H9 (cell line): ENCODE data around the gene LDLR. TPM values are rescaled to one million over a fixed set of nuclear protein-coding genes. Genes with fewer than 3 reads are reported as not detected.

Experiments
- DNase-seq: peaks from one replicate; pipeline ENCODE4 v3.0.0-alpha.2; 2017
- H2AFZ ChIP-seq: one replicate; pipeline ENCODE4 v1.6.1; 2013; ENCODE audit warnings: mild to moderate bottlenecking, low read length, control low read depth, moderate library complexity
- H2AK5ac ChIP-seq: 2 replicates; pipeline ENCODE4 v1.6.1; 2013; ENCODE audit warnings: low read length, control low read depth, mixed read lengths; ENCODE audit not compliant: insufficient read length
- H2BK120ac ChIP-seq: one replicate; pipeline ENCODE4 v1.6.1; 2013; ENCODE audit warnings: low read depth, mild to moderate bottlenecking, low read length, control low read depth, inconsistent platforms; ENCODE audit not compliant: poor library complexity, severe bottlenecking
- H2BK12ac ChIP-seq: 2 replicates; pipeline ENCODE4 v1.6.1; 2013; ENCODE audit warnings: low read length, control low read depth, mixed read lengths, low read depth; ENCODE audit not compliant: insufficient read length
- H2BK15ac ChIP-seq: 2 replicates; pipeline ENCODE4 v1.6.1; 2013; ENCODE audit warnings: low read depth, low read length, control low read depth
- H2BK20ac ChIP-seq: one replicate; pipeline ENCODE4 v1.6.1; 2013; ENCODE audit warnings: low read depth, mild to moderate bottlenecking, low read length, control low read depth, inconsistent platforms; ENCODE audit not compliant: poor library complexity, severe bottlenecking
- H2BK5ac ChIP-seq: 2 replicates; pipeline ENCODE4 v1.6.1; 2013; ENCODE audit warnings: low read length, control low read depth, mixed read lengths; ENCODE audit not compliant: insufficient read length
- H3K14ac ChIP-seq: 2 replicates; pipeline ENCODE4 v1.6.1; 2013; ENCODE audit warnings: low read length, control low read depth; ENCODE audit not compliant: insufficient read depth
- H3K18ac ChIP-seq: 2 replicates; pipeline ENCODE4 v1.6.1; 2013; ENCODE audit warnings: low read depth, mild to moderate bottlenecking, mixed read lengths, low read length, control low read depth; ENCODE audit not compliant: insufficient read length
- H3K23ac ChIP-seq: 2 replicates; pipeline ENCODE4 v1.6.1; 2013; ENCODE audit warnings: low read length, control low read depth, mixed read lengths, low read depth; ENCODE audit not compliant: insufficient read length
- H3K23me2 ChIP-seq: 2 replicates; pipeline ENCODE4 v1.6.1; 2013; ENCODE audit warnings: low read depth, mild to moderate bottlenecking, mixed read lengths, low read length, control low read depth; ENCODE audit not compliant: insufficient read length, poor library complexity, severe bottlenecking
- H3K27ac ChIP-seq: 2 replicates; pipeline ENCODE4 v1.5.1; 2013; ENCODE audit warnings: low read length, control low read depth, mixed read lengths, low read depth; ENCODE audit not compliant: insufficient read length
- H3K27me3 ChIP-seq: 2 replicates; pipeline ENCODE4 v1.6.1; 2013; ENCODE audit warnings: low read length, control low read depth, inconsistent platforms; ENCODE audit not compliant: insufficient read depth
- H3K4ac ChIP-seq: 2 replicates; pipeline ENCODE4 v1.6.1; 2013; ENCODE audit warnings: low read depth, mild to moderate bottlenecking, control low read depth, inconsistent platforms, low read length, moderate library complexity
- H3K4me1 ChIP-seq: 2 replicates; pipeline ENCODE4 v1.6.1; 2013; ENCODE audit warnings: low read length, control low read depth, inconsistent platforms; ENCODE audit not compliant: insufficient read depth
- H3K4me2 ChIP-seq: 2 replicates; pipeline ENCODE4 v1.6.1; 2013; ENCODE audit warnings: low read length, control low read depth, mixed read lengths; ENCODE audit not compliant: insufficient read length, insufficient read depth
- H3K56ac ChIP-seq: 2 replicates; pipeline ENCODE4 v1.6.1; 2013; ENCODE audit warnings: low read depth, mild to moderate bottlenecking, mixed read lengths, low read length, control low read depth; ENCODE audit not compliant: insufficient read length
- H3K79me1 ChIP-seq: 2 replicates; pipeline ENCODE4 v1.6.1; 2013; ENCODE audit warnings: low read depth, mild to moderate bottlenecking, moderate library complexity, low read length, control low read depth, inconsistent platforms; ENCODE audit not compliant: insufficient read depth, poor library complexity, severe bottlenecking
- H3K79me2 ChIP-seq: 2 replicates; pipeline ENCODE4 v1.6.1; 2013; ENCODE audit warnings: low read length, control low read depth, inconsistent platforms; ENCODE audit not compliant: insufficient read depth
- H3K9ac ChIP-seq: 2 replicates; pipeline ENCODE4 v1.6.1; 2013; ENCODE audit warnings: low read length, control low read depth, mixed read lengths; ENCODE audit not compliant: insufficient read length; ENCODE audit errors: extremely low read depth
- H3K9me3 ChIP-seq: one replicate; pipeline ENCODE4 v1.6.1; 2013; ENCODE audit warnings: low read depth, low read length, inconsistent platforms; ENCODE audit not compliant: control insufficient read depth
- H3T11ph ChIP-seq: one replicate; pipeline ENCODE4 v1.6.1; 2013; ENCODE audit warnings: mild to moderate bottlenecking, low read length, control low read depth, inconsistent platforms
- H4K20me1 ChIP-seq: one replicate; pipeline ENCODE4 v1.6.1; 2013; ENCODE audit not compliant: control insufficient read depth, insufficient read length, insufficient read depth
- H4K5ac ChIP-seq: 2 replicates; pipeline ENCODE4 v1.6.1; 2013; ENCODE audit warnings: low read depth, mild to moderate bottlenecking, mixed read lengths, low read length, control low read depth; ENCODE audit not compliant: insufficient read length
- H4K8ac ChIP-seq: replicated peaks from 2 replicates; pipeline ENCODE4 v1.6.1; 2013; ENCODE audit warnings: low read length, control low read depth, mixed read lengths, low read depth; ENCODE audit not compliant: insufficient read length
- H4K91ac ChIP-seq: 2 replicates; pipeline ENCODE4 v1.6.1; 2013; ENCODE audit warnings: low read depth, mild to moderate bottlenecking, moderate library complexity, mixed read lengths, low read length, control low read depth; ENCODE audit not compliant: insufficient read length
- H3K27ac Mint-ChIP-seq, 3 experiments: 2 replicates in 2 of 3; 3 replicates in 1 of 3; pipeline ENCODE4 v1.8.0; 2020 to 2021; ENCODE audit warnings: mixed read lengths in 3 of 3, mild to moderate bottlenecking in 1 of 3, moderate library complexity in 1 of 3
- H3K27me3 Mint-ChIP-seq: 2 replicates; pipeline ENCODE4 v1.8.0; 2021; ENCODE audit warnings: low read depth, mild to moderate bottlenecking, moderate library complexity, mixed read lengths
- H3K36me3 Mint-ChIP-seq, 3 experiments: 2 replicates in 2 of 3; 3 replicates in 1 of 3; pipeline ENCODE4 v1.8.0; 2020 to 2021; ENCODE audit warnings: low read depth in 3 of 3, mixed read lengths in 3 of 3; ENCODE audit not compliant: insufficient read depth in 1 of 3
- H3K4me1 Mint-ChIP-seq, 2 experiments: 2 replicates each; pipeline ENCODE4 v1.8.0; 2020; ENCODE audit warnings: mixed read lengths in 2 of 2
- H3K4me3 Mint-ChIP-seq, 2 experiments: 2 replicates in 1 of 2; 3 replicates in 1 of 2; pipeline ENCODE4 v1.8.0; 2020 to 2021; ENCODE audit warnings: mild to moderate bottlenecking in 2 of 2, mixed read lengths in 2 of 2, moderate library complexity in 1 of 2
- H3K9me3 Mint-ChIP-seq, 2 experiments: 2 replicates in 1 of 2; 3 replicates in 1 of 2; pipeline ENCODE4 v1.8.0; 2020; ENCODE audit warnings: mild to moderate bottlenecking in 2 of 2, mixed read lengths in 2 of 2, moderate library complexity in 1 of 2
- WGBS: extraction: QIAGEN DNeasy Blood & Tissue Kit; methylation state at CpG from one replicate; pipeline ENCODE4 v1.1.7; 2013; ENCODE audit warnings: missing lambda C conversion rate, low lambda C conversion rate, mixed read lengths; ENCODE audit not compliant: insufficient read length; ENCODE audit errors: extremely low coverage; 5-methylcytosine and 5-hydroxymethylcytosine counted together
- total RNA-seq: library from RNA; stranded (reverse); gene quantifications from 2 replicates; pipeline ENCODE4 v1.2.1, GENCODE V29; 2021
- TF ChIP-seq, protein P1 (sequence below): fragments of 200-600 bp; sonication (generic); conservative IDR thresholded peaks from 3 replicates; pipeline ENCODE4 v1.8.0; 2021; ENCODE audit warnings: antibody characterized with exemption, mild to moderate bottlenecking

Gene LDLR
- total RNA-seq, 1 experiment from 2014 or later = 92.7 TPM

DNA sequence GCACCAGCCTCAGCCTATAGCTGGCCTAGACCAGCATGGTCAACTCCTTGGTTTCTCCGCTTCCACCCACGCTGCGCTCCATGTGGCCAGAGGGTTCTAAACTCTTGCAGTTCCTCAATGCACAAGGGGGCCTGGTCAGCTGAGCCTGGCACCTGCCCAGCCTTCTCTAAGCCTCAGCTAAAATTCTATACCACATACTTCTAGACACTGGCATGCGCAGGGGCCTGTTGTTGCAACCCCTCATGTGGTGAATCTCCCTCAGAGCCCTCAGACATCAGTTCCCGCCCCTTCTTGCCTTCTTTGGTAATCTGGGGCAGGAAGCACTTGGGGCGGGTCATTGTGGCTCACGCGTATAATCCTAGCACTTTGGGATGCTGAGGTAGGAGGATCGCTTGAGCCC lies 19.7 kb upstream of the LDLR start:
- peaks cover 8% of the 10 kb centered on the region; the same call in 1 of the 2 replicates for H3K4me1 ChIP-seq
- H2BK12ac ChIP-seq = no peak overlapping the region
- no peak overlapping the region for H3K4me3 Mint-ChIP-seq

More for the DNA sequence above, 19.7 kb upstream of the LDLR start:
- Histone ChIP-seq H2BK5ac (no peak overlapping the region), H3K79me1 (no peaks in the 10 kb centered on the region), H4K20me1 (peaks cover 2% of the 10 kb centered on the region), H3K23ac (no peak overlapping the region), H4K91ac (no peak overlapping the region), H3K14ac (no peak overlapping the region; the same call in 1 of the 2 replicates), H2BK120ac (no peak overlapping the region), H3K23me2 (no peaks in the 10 kb centered on the region), H2BK20ac (no peak overlapping the region), H2AFZ (no peak overlapping the region), H3K4me2 (no peak overlapping the region), H3K18ac (peak overlapping the region; percentile 37), H2BK15ac (no peak overlapping the region), H3T11ph (no peak overlapping the region), H4K5ac (no peak overlapping the region), H3K4ac (no peak overlapping the region), H3K9ac (no peak overlapping the region), H3K27ac (no peak overlapping the region), H3K27me3 (no peaks in the 10 kb centered on the region), H3K9me3 (no peaks in the 10 kb centered on the region), H3K79me2 (no peaks in the 10 kb centered on the region), H2AK5ac (no peak overlapping the region), H4K8ac (no peak overlapping the region), H3K56ac (no peak overlapping the region)
- Mint-ChIP-seq H3K9me3 (no peaks in the 10 kb centered on the region; a peak in 1 of 5 replicates), H3K27me3 (no peaks in the 10 kb centered on the region), H3K27ac (peak overlapping the region in 1 of 3 experiments; percentile 43; a peak in 3 of 7 replicates), H3K4me1 (peaks cover 5 to 11% of the 10 kb centered on the region in 2 experiments), H3K36me3 (peaks cover 23 to 25% (median 23%) of the 10 kb centered on the region in 3 experiments)
- no CpG with 5 or more reads among the region's 9 CpGs for WGBS
- TF ChIP-seq, protein P1, sequence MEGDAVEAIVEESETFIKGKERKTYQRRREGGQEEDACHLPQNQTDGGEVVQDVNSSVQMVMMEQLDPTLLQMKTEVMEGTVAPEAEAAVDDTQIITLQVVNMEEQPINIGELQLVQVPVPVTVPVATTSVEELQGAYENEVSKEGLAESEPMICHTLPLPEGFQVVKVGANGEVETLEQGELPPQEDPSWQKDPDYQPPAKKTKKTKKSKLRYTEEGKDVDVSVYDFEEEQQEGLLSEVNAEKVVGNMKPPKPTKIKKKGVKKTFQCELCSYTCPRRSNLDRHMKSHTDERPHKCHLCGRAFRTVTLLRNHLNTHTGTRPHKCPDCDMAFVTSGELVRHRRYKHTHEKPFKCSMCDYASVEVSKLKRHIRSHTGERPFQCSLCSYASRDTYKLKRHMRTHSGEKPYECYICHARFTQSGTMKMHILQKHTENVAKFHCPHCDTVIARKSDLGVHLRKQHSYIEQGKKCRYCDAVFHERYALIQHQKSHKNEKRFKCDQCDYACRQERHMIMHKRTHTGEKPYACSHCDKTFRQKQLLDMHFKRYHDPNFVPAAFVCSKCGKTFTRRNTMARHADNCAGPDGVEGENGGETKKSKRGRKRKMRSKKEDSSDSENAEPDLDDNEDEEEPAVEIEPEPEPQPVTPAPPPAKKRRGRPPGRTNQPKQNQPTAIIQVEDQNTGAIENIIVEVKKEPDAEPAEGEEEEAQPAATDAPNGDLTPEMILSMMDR = no peak
- no peak for DNase-seq
